Prostate gland (tissue), 2 donors: ENCODE measurements around the gene MRPL50. TPM values are rescaled to one million over a fixed set of nuclear protein-coding genes. Genes with fewer than 3 reads are reported as not detected.

Source experiments
- DNase-seq: peaks from one replicate; pipeline ENCODE4 v3.0.0-alpha.2; 2019; ENCODE audit warnings: low spot score
- H3K27ac ChIP-seq, 2 donors: fragments of 200-600 bp; sonication (generic); 2 replicates each; pipeline ENCODE4 v1.5.1; 2017 to 2019
- H3K27me3 ChIP-seq: fragments of 200-600 bp; sonication (generic); replicated peaks from 2 replicates; pipeline ENCODE4 v1.5.1; 2019; ENCODE audit not compliant: insufficient read depth
- H3K36me3 ChIP-seq, 2 donors: fragments of 200-600 bp; sonication (generic); 1 replicate in 1 of 2; 2 replicates in 1 of 2; pipeline versions ENCODE4 v1.5.1 to v1.8.1; 2017 to 2019
- H3K4me1 ChIP-seq: fragments of 200-600 bp; sonication (generic); replicated peaks from 2 replicates; pipeline ENCODE4 v1.5.1; 2019
- H3K4me3 ChIP-seq, 2 donors: fragments of 200-600 bp; sonication (generic); 2 replicates each; pipeline ENCODE4 v1.5.1; 2017 to 2019
- H3K9me3 ChIP-seq: fragments of 200-600 bp; sonication (generic); 2 replicates; pipeline ENCODE4 v1.5.1; 2017
- POLR2A ChIP-seq: fragments of 450-650 bp; IDR thresholded peaks from one replicate; pipeline ENCODE4 v1.6.1; 2016; ENCODE audit warnings: antibody characterized with exemption, mild to moderate bottlenecking
- POLR2AphosphoS5 ChIP-seq: sonication (generic); formaldehyde crosslinking; IDR thresholded peaks from one replicate; pipeline ENCODE4 v1.6.1; 2017; ENCODE audit warnings: antibody characterized with exemption
- WGBS: methylation state at CpG from one replicate; pipeline ENCODE4 v1.1.5; 2018; 5-methylcytosine and 5-hydroxymethylcytosine counted together
- intact Hi-C: fragments of 100-400 bp; cut with DNase I; formaldehyde crosslinking; loops from one replicate; pipeline ENCODE4 v1.14.2; 2022
- total RNA-seq, 2 donors: library from RNA; depleted of rRNA; stranded (reverse); fragments of >200 nt; gene quantifications; one replicate each; pipeline ENCODE4 v1.1.0, GENCODE V29; 2016
- TF ChIP-seq, protein P1 (sequence below), 4 experiments: fragments of 200-600 bp in 2 of 4; fragments of 450-650 bp in 2 of 4; sonication (generic) in 2 of 4; IDR thresholded peaks; 1 replicate in 3 of 4; 2 replicates in 1 of 4; pipeline ENCODE4 v1.5.1; 2016 to 2019; ENCODE audit warnings: antibody characterized with exemption in 4 of 4, mild to moderate bottlenecking in 2 of 4, moderate library complexity in 2 of 4

Gene MRPL50
- total RNA-seq, 2 donors from 2014 or later = 10.3 to 12.5 TPM

DNA sequence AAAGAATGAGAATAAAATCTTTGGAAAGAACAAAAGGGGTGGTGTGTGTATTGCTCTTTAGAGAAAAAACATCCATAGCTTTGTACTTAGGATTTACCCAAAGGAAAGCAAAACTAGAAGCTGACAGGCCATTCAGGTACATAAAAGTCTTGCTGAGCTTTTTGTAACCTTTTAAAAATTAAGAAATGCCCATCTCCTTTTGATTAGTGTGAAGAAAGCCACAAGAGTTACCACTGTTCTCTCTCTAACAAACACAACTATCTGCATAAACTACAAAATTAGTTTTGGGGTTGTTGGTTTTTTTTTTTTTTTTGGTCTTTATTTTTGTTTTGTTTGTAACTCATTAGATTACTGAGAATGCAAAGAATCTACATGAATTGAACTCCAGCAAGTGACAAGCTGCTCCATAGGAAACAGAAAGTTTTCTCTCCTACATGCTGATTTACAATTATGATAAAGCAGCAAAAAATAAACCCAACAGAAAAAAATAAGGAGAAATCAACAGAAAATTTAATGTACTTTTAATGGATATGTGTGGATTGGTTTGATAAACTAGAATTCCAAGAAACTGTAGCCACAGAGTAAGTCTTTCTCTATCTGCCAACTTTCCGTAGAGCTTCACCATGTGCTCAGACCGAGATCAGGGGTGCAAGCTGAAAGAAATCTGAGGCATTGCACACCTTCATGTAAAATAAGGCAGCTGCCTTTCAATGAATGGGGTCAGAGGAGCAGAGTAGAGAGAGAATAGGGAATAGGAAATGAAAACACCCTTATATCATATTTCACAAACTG lies 25.9 kb downstream of the MRPL50 start:
- no peaks in the 10 kb centered on the region for H3K9me3 ChIP-seq
- H3K4me1 ChIP-seq = no peaks in the 10 kb centered on the region
- H3K27me3 ChIP-seq = no peaks in the 10 kb centered on the region
- no peaks in the 10 kb centered on the region for H3K36me3 ChIP-seq
- DNase-seq = no peak
- intact Hi-C loops = no loop called here
- 33% methylated on average over 2 of the region's 2 CpGs for WGBS
- no peak for TF ChIP-seq POLR2A
- TF ChIP-seq, protein P1, sequence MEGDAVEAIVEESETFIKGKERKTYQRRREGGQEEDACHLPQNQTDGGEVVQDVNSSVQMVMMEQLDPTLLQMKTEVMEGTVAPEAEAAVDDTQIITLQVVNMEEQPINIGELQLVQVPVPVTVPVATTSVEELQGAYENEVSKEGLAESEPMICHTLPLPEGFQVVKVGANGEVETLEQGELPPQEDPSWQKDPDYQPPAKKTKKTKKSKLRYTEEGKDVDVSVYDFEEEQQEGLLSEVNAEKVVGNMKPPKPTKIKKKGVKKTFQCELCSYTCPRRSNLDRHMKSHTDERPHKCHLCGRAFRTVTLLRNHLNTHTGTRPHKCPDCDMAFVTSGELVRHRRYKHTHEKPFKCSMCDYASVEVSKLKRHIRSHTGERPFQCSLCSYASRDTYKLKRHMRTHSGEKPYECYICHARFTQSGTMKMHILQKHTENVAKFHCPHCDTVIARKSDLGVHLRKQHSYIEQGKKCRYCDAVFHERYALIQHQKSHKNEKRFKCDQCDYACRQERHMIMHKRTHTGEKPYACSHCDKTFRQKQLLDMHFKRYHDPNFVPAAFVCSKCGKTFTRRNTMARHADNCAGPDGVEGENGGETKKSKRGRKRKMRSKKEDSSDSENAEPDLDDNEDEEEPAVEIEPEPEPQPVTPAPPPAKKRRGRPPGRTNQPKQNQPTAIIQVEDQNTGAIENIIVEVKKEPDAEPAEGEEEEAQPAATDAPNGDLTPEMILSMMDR (IDR thresholded peaks at IDR 0.05) = no peak
- TF ChIP-seq POLR2AphosphoS5 = no peak
- no peak overlapping the region for H3K27ac ChIP-seq
- no peak overlapping the region for H3K4me3 ChIP-seq

DNA sequence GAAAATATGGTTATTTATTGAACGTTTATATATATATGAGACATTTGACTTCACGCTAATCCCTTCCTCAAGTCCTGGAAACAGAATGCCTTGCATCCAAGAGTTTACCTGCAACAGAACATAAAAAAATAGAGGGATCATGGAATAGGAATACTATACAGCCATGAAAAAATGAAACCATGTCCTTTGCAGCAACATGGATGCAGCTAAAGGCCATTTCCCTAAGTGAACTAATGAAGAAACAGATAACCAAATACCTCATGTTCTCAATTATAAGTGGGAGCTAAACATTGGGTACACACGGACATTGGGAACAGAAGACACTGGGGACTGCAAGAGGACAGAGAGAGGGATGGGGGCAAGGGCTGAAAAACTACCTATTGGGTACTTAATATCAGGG lies 26.6 kb downstream of the MRPL50 start:
- no peak for TF ChIP-seq POLR2AphosphoS5
- no peak for TF ChIP-seq POLR2A
- TF ChIP-seq, protein P1 (IDR thresholded peaks at IDR 0.05) = no peak
- no peak for DNase-seq
- Histone ChIP-seq H3K4me3 (no peak overlapping the region), H3K27me3 (no peaks in the 10 kb centered on the region), H3K27ac (no peak overlapping the region), H3K9me3 (no peaks in the 10 kb centered on the region), H3K4me1 (no peaks in the 10 kb centered on the region), H3K36me3 (no peaks in the 10 kb centered on the region)
- intact Hi-C loops = no loop called here
- 94% methylated on average over 3 of the region's 3 CpGs for WGBS

DNA sequence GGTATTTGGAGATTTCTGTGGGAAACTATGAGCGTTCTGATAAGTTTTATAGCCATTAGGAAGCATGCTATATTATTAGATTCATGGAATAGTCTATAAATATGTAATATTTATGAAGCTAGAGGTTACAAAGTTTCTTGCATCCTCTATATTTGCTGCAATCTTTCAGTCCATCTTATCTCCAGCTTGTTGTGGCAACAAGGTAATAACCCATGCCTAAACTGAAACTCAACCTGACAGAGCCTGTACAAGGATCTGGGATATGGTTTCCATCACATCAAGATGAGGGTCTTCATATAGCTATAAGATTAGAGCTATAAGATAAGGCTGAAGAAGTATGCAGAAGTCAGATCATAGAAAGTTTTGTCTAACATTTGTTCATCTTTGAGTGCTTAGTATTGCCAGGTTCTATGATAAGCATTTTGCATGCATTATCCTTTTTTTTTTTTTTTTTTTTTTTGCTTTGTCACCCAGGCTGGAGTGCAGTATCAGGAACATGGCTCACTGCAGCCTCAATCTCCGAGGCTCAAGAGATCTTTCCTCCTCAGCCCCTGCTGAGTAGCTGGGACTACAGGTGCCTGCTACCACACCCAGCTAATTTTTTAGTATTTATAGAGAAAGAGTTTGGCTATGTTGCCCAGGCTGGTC lies 28.4 kb downstream of the MRPL50 start:
- WGBS = 56% methylated on average over 2 of the region's 2 CpGs
- Histone ChIP-seq H3K4me3 (no peak overlapping the region), H3K27ac (no peak overlapping the region), H3K27me3 (no peaks in the 10 kb centered on the region), H3K36me3 (no peaks in the 10 kb centered on the region), H3K9me3 (no peaks in the 10 kb centered on the region), H3K4me1 (no peaks in the 10 kb centered on the region)
- intact Hi-C loops = no loop called here
- no peak for TF ChIP-seq POLR2A
- no peak for TF ChIP-seq POLR2AphosphoS5
- TF ChIP-seq, protein P1 (IDR thresholded peaks at IDR 0.05) = no peak
- DNase-seq = no peak

DNA sequence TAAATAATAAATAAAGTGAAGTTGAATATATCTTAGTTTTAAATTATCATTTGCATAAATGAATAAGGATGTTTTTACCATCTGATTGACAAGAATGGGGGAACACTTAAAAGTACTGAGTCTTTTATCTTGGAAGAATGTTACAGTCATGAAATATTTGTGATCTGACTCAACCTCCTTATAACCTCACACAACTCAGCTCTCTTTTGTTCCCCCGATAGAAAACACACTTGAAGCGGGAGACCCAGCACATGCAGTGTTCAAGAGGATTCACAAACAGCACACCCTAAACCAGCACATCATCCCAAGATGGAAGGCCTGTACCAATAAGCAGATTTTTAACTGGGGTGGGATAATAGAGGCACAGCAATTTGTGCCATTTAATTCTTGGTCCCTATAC lies 29.1 kb downstream of the MRPL50 start:
- H3K9me3 ChIP-seq = no peaks in the 10 kb centered on the region
- 78% methylated on average over 2 of the region's 2 CpGs for WGBS
- H3K4me3 ChIP-seq = no peak overlapping the region
- no peaks in the 10 kb centered on the region for H3K36me3 ChIP-seq
- H3K27ac ChIP-seq = no peak overlapping the region
- H3K27me3 ChIP-seq = no peaks in the 10 kb centered on the region
- intact Hi-C loops = no loop called here
- TF ChIP-seq POLR2A (no peak), POLR2AphosphoS5 (no peak)
- TF ChIP-seq, protein P1 (IDR thresholded peaks at IDR 0.05) = no peak
- no peak for DNase-seq
- H3K4me1 ChIP-seq = no peaks in the 10 kb centered on the region

DNA sequence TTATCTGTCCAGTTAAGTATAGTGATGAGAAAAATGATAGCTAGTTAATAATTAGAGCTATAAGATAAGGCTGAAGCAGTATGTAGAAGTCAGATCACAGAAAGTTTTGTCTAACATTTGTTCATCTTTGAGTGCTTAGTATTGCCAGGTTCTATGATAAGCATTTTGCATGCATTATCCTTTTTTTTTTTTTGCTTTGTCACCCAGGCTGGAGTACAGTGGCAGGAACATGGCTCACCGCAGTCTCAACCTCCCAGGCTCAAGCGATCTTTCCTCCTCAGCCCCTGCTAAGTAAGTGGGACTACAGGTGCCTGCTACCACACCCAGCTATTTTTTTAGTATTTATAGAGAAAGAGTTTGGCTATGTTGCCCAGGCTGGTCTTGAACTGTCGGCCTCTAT lies 31.1 kb downstream of the MRPL50 start:
- intact Hi-C loops = no loop called here
- H3K36me3 ChIP-seq = no peaks in the 10 kb centered on the region
- 95% methylated on average over 3 of the region's 3 CpGs for WGBS

More for the DNA sequence above, 31.1 kb downstream of the MRPL50 start:
- Histone ChIP-seq H3K27ac (no peak overlapping the region), H3K9me3 (no peaks in the 10 kb centered on the region), H3K4me1 (no peaks in the 10 kb centered on the region), H3K27me3 (no peaks in the 10 kb centered on the region), H3K4me3 (no peak overlapping the region)
- TF ChIP-seq, protein P1 (IDR thresholded peaks at IDR 0.05) = no peak
- TF ChIP-seq POLR2AphosphoS5 = no peak
- TF ChIP-seq POLR2A = no peak
- no peak for DNase-seq
